OCI-M1 (cell line): ENCODE measurements around the gene ANKRD33.

Experiments
- DNase-seq: peaks from one replicate; lab custom pipeline; 2025; lab: John Stamatoyannopoulos, UW

The ANKRD33 gene

DNA sequence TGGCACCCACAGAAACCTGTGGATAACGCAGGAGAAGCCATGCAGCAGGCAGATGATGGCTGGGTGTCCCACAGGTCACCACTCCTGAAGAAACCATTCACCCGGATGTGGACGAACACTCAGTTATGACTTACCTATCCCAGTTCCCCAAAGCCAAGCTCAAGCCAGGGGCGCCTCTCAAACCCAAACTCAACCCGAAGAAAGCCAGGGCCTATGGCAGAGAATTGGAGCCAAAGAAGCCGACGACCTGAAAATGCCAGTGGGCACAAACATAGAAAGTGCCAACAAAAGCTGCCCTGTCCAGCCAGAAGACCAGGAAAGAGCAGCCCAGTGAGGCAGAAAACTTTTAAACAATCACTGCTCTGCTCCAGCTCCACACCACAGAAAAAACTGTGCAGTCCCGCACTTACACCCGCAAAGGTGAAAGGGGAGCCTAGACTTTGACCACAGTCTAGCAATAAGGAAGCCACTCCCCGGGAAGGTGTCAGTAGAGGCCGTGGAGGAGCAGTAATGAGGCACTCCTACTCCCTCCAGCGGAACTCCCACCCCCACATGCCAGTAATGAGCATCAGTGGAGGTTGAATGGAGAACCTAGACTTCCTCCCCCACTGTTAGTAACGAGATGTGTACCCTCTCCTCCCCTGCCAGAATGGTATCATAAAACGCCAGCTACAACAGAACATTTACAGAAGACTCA, 13.4 kb downstream of the ANKRD33 start:
- DNase-seq: peak; percentile 11

DNA sequence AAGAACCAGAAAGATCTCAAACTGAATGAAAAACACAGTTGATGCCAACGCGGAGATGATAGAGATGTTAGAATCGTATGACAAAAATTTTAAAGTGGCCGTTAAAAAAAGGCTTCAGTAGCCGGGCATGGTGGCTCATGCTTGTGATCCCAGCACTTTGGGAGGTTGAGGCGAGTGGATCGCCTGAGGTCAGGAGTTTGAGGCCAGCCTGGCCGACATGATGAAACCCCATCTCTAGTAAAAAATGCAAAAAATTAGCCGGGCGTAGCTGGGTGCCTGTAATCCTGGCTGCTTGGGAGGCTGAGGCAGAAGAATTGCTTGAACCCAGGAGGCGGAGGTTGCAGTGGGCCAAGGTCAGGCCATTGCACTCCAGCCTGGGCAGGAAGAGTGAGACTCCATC, 14.0 kb downstream of the ANKRD33 start:
- no peak for DNase-seq

DNA sequence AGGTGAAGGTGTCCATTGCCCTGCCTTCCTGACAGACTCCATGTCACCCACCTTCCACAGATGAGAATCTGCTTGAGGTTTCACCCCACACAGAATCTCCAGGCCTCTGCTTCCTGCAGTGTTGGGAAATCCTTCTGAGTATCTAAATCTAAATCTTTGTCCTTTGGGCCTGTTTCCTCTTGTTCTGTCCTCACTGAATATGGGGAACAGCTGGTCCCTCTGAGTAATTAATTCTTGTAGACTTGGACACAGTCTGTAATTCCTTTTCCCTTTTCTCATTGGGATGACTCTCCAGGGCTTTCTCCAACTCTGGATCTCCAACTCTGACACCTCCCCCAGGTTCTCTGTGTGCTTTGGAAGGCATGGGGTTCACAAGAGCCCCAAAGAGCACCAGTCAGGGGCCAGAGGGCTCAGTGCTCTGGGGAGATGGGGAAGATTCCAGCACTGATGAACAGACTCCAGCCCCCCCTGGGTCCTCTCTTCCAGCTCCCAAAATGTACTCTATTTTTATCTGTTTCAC, 17.1 kb downstream of the ANKRD33 start:
- DNase-seq: peak; percentile 60

DNA sequence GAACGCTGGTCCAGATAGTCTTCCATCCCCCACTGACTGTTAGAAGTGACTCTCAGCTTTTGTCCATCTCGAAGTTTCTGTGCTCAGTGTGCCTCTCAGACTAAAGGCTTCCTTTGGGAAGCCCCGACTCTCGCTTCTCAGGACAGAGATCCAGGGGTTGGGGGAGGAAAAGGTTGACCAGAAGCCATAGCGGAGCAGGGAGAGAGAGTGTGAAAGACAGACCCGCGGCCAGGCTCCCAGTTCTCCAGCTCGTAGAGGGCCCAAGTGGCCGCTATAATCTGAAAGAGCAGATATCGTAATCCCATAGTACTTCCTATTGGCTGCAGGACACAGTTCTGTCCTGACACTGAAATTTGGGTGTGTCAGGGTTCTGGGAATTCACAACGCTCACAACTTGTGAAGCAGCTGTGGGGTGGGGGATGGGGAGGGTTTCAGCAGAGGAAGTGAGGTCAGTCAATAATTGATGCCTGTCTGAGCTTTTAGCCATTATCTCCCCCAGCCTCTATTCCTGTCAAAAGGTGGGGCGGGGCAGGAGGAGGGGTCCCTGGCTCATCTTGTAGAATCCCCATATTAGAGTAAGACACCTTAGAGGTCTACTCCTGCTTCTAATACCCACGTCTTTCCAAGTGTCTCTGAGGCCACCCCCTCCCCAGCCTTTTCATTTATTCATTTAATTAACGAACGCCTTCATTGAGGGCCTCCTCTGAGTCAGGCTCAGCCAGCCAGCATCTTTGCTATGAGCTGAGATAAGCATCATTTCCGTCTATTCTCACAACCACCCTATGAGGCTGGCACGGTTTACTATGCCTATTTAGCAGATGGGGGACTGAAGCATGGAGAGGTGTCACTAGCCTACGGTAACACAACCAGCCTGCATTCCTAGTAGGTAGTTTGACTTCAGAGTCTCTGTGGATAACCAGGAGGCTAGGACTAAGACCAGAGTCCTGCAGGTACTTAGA, 17.8 kb downstream of the ANKRD33 start:
- DNase-seq: peak; percentile 96

DNA sequence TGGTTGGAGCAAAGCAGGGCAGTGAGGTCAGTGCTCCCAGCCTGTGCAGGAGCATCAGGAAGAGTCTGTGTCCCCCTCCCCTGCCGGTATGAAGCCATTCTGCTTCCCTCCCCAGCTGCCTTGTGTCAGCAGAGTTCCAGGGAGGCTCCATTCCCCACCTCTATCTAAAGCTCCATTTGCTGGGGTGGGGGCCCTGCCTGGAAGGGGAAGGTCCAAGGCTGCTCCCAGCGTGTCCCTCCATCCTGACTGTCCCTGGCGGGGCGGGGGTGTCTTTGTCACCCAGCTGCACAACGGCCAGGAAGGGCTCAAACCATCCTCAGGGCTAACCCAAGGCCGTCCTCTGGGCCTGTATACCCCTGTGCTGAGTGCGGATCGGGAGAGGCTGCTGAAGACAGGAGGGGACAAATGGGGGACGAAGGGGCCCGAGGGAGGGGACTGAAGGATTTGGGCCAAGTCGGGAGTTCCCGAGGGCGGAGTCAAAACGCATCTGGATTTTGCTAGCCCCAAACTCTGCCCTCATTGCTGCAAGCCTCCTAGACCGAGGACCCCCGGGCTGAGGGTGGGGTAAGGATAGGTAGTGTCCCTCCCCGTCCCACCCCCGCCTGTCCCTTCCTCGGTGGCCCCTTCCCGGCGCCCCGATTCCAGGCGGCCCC, 18.7 kb downstream of the ANKRD33 start:
- no peak for DNase-seq

DNA sequence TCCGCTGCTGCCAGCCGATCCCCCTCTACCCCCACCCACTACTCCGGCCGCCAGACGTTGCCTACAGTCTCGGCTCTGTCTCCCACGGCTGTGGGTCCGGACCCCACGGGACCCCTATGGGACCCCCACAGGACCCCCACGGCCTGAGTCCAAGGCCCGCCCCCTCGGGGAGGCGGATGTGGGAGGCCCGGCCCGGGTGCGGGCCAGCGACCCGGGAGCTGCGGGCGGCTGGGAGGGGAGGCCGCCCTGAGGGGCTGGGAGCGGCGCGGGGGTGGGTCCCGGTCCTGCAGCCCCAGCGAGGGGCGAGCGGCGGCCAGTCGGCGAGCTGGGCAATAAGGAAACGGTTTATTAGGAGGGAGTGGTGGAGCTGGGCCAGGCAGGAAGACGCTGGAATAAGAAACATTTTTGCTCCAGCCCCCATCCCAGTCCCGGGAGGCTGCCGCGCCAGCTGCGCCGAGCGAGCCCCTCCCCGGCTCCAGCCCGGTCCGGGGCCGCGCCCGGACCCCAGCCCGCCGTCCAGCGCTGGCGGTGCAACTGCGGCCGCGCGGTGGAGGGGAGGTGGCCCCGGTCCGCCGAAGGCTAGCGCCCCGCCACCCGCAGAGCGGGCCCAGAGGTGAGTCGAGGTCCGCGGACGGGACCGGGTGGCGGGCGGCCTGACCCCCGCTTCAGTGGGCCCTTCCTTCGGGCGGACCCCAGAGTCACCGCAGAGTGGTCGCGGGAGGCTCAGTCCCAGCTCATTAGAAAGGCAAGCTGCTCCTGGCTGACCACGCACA, 19.4 kb downstream of the ANKRD33 start, which contains the start of gene ACVRL1:
Gene ACVRL1 (plus strand): TSS at position 422 of the 773 bp plus-strand sequence. CDS start 4,971 bp downstream, outside the sequence.
- no peak for DNase-seq

DNA sequence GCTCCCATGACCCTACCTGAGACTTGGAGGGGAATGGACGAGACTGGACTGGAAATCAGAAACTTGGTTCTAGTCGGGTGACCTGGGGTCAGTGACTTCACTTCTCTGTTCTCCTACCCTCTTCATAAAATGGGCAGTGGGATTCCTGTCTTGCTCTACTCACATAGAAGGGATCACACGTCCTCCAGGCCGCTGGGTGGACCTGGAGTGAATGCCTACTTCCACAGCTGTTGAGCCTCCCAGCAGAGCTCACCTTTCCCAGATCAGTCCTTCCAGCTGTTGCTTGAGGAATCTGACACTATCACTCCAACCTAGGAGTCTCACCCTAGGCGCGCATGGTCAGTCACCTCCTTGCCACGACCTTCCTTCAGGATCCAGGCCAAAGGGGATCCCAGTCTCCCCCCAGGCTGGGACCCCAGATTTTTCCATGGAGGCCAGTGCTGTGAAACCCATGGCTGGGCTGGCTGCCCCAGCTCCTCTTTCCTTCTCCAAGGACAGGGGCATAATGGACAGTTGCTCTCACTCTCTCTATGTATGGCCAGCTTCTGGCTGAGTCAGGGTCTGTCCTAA, 20.0 kb downstream of the ANKRD33 start:
- no peak for DNase-seq

DNA sequence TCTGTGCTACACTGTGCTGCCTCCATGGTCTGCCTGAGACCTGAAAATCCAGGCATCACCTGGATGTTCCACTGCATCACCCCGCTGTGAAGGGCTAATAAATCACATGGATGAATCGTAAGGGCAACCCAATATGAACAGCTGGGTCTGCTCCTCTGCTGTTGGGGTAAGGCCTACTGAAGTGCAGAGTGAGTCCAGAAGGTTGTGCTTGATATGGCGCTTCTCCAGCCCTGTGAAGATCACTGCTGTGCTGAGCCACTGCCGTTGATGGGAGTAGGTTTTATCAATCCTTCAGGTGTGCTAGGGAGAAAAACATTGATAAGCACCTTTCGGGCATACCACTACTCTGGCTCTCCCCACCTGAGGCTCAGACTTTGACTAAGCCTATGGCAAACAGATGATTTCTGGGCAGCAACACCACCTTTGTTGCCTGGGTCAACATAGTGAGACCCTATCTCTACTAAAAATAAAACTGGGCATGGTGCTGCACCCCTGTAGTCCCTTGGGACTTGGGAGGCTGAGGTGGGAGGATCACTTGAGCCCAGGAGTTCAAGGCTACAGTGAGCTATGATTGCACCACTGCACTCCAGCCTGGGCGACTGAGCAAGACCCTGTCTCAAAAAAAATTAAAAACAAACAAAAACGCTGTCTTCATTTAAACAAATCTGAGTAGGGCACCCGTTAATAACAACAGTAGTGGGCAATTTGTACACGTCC, 21.1 kb downstream of the ANKRD33 start:
- no peak for DNase-seq

DNA sequence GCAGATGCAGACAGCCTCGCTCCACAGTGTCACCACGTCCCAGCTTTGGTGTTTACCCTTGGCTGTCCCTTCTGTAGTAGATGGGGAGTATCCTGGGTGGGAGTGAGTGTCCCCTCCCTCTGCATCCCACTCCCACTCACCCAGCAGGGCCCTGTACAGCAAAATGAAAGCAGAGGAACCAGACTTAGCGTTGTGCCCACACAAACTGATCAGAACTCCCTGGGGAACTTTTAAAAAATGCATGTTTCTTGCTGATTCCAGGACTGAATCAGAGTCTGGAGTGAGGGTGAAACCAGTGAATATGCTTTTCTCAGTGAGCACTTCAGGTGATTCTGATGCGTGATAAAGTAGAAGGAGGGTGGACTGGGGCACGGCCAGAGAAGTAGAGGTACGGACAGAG, 22.3 kb downstream of the ANKRD33 start:
- no peak for DNase-seq

DNA sequence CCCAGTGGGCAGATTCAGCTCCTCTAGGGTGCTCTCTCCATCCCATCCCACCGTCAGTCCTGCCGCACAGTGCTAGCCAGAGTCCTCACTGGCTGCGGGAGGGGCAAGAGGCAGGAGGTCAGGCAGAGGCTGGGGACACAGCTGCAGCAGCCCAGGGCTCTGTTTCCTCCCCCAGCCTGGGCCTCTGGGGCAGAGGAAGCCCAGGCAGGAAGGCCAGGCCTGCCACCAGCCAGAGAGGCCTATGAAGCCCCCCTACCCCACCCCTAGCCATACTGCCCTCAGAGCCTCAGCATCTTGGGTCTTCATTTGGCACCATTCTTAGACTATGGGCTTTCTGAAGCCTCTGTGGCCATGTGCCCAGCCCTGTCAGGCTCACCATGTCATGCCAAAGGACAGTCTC, 22.8 kb downstream of the ANKRD33 start:
- DNase-seq: no peak

DNA sequence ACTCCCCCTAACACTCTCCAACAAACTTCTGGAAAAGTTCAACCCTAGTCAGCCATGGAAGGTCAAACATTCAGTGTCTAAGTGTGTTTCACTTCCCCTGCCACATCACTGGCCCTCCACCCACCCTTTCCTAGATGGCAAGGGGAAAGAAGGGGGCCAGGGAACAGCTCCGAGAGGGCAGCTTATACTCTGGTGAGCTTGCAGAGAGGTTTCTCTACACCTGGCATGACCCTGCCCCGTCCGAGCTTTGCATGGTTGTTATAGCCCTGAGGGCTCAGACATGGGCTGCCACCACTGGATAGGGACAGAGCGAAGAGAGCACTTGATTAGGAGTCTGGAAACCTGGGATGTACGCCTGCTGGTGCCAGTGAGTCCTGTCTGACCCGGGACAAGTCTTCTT, 23.4 kb downstream of the ANKRD33 start:
- DNase-seq: no peak

DNA sequence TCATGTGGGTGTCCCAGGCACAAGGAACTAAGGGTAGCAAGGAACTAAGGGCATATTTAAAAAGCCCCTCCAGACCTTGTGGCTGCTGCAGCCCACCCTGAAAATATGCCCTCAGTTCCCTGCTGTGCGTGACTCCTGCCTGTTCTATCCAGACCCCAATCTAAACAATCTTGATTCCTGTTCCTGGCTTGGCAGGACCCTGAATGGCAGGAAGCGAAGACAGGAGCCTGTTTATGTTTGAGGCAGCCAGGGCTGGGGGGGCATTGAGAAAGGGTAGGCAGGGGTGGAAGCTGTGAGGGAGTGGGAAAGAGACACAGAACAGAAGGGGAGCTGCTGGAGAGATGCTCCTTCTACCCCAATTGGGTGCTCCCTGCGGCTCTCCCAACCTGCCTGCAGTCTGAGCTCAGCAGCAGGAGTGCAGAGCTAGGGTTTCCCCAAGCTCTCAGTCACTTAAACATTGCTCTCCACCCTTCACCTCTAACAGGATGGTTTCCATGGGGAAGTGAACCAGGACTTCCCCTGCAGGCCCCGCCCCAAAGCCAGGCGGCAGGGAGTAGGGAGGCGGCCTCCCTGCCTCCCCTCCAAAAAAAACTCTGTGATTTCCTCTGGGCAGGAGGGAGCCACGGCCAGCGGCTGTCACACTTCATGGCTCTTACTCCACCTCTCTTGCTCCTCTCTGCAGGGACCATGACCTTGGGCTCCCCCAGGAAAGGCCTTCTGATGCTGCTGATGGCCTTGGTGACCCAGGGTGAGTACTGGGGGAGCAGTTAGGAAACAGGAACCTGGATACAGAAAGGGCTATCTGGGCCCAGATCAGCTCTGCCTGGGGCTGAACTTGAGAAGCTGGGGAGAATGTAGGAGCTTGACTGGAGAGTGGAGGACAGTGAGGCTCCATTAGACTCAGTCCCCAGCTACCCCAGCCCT, 24.1 kb downstream of the ANKRD33 start:
- DNase-seq: peak; percentile 76

DNA sequence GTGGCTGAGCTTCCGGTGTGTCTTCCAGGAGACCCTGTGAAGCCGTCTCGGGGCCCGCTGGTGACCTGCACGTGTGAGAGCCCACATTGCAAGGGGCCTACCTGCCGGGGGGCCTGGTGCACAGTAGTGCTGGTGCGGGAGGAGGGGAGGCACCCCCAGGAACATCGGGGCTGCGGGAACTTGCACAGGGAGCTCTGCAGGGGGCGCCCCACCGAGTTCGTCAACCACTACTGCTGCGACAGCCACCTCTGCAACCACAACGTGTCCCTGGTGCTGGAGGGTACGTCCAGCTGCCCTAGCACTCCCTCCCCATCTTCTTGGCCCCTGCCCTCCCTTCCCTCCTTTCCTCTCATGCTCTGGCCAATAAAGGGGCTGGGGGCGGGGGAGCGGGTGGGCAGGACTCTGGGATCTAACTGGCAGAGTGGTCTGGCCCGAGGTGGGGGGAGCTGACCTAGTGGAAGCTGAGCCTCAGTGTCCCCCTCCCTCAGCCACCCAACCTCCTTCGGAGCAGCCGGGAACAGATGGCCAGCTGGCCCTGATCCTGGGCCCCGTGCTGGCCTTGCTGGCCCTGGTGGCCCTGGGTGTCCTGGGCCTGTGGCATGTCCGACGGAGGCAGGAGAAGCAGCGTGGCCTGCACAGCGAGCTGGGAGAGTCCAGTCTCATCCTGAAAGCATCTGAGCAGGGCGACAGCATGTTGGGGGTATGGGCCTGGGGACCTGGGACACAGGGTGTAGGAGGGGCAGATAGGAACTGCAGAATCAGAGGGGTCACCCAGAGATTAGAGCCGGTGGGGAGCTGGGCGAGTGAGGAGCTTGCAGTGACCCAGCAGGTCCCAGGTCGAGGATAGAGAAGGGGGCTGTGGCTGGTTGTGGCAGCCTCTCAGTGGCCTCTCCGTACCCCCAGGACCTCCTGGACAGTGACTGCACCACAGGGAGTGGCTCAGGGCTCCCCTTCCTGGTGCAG, 25.4 kb downstream of the ANKRD33 start:
- DNase-seq: no peak

DNA sequence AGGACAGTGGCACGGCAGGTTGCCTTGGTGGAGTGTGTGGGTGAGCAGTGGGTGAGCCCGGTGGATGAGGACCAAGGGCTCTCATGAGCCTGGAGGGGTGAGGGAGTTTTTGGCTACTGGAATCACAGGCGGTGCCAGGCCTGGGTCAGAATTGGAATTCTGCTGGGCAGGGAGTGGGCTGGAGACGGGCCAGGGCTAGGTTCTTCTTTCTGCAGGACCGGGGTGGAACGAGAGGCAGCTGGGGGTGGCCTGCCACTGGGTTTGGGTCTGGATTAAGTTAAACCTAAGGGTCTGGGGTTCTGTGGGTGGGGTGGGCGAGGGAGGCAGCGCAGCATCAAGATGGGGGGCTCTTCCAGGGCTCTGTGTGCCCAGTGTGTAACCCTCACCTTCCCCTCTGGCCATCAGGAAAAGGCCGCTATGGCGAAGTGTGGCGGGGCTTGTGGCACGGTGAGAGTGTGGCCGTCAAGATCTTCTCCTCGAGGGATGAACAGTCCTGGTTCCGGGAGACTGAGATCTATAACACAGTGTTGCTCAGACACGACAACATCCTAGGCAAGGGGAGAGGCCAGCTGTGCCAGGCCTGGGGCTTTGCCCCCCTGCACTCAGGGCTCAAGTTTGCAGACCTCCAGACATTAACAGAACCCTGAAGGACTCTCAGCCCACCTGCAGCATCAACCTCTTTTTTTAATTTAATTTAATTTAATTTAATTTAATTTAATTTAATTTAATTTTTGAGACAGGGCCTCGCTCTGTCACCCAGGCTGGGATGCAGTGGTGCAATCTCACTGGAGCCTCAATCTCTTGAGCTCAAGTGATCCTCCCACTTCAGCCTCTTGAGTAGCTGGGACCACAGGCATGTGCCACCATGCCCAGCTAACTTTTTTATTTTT, 26.4 kb downstream of the ANKRD33 start:
- DNase-seq: no peak

DNA sequence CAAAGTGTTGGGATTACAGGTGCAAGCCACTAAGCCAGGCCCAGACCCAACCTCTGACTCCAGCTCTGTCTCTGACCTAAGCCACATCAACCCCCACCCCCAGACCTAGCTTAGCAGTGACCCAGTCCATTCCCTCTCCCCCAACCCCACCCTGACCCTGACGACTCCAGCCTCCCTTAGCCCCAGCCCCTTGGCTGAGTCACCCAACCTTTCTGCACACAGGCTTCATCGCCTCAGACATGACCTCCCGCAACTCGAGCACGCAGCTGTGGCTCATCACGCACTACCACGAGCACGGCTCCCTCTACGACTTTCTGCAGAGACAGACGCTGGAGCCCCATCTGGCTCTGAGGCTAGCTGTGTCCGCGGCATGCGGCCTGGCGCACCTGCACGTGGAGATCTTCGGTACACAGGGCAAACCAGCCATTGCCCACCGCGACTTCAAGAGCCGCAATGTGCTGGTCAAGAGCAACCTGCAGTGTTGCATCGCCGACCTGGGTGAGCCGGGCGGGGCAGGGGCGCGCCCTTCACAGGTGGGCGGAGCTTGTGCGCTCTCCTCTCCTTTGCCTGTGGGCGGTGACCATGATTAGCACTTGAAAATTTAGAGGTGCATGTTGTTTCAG, 27.2 kb downstream of the ANKRD33 start:
- no peak for DNase-seq

DNA sequence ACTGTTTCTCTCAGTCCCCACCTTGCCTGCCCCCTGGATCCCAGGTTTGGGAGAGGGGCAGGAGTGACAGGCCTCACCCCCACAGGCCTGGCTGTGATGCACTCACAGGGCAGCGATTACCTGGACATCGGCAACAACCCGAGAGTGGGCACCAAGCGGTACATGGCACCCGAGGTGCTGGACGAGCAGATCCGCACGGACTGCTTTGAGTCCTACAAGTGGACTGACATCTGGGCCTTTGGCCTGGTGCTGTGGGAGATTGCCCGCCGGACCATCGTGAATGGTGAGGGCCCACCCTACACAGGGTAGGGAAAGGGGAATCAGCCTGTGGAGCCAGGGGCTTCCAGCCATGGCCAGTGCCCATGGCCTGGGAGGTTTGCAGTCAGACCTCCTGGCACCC, 28.0 kb downstream of the ANKRD33 start:
- DNase-seq: no peak
